Kidney epithelial cell (primary cell): ENCODE data around the gene SLC27A6. TPM values are rescaled to one million over a fixed set of nuclear protein-coding genes. Genes with fewer than 3 reads are reported as not detected.

Experiments used
- DNase-seq: peaks from one replicate; pipeline ENCODE4 v3.0.0-alpha.2; 2010; ENCODE audit warnings: low read depth
- H3K27me3 ChIP-seq: 2 replicates; pipeline ENCODE4 v1.6.0; 2011; ENCODE audit warnings: low read length; ENCODE audit not compliant: control insufficient read depth, insufficient read depth
- H3K36me3 ChIP-seq: 2 replicates; pipeline ENCODE4 v1.5.1; 2011; ENCODE audit warnings: low read length; ENCODE audit not compliant: control insufficient read depth, insufficient read depth
- H3K4me3 ChIP-seq: 2 replicates; pipeline ENCODE4 v1.5.1; 2011; ENCODE audit warnings: low read depth, mild to moderate bottlenecking, control low read depth, low read length
- total RNA-seq: library from RNA; depleted of rRNA; stranded (reverse); fragments of >200 nt; gene quantifications from 2 replicates; pipeline ENCODE4 v1.2.3, GENCODE V29; 2015
- TF ChIP-seq, protein P1 (sequence below): IDR thresholded peaks from 2 replicates; pipeline ENCODE4 v1.5.1; 2011; ENCODE audit warnings: mild to moderate bottlenecking, moderate library complexity, low read length, control low read depth, inconsistent platforms; ENCODE audit not compliant: insufficient read depth, poor library complexity, severe bottlenecking

The SLC27A6 gene
- total RNA-seq, 1 donor from 2014 or later = 1.6 TPM

DNA sequence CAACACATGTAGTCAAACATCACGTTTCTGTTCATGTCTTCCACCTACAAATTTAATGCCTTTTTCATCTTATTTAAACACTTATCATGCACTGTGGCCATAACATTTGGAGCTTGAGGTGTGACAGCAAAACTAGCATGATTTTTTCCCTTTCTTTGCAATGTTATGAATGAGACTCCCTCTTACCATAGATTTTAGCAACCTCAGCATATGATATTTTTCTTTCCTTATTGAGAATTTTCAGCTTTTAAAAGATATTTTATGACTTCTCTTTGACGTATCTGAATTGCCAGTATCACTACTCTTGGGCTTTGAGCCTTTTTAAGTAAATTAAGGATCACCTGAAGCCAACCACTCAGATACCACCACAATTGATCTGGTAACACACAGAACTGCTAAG is 96.6 kb downstream of the SLC27A6 start:
- no peaks in the 10 kb centered on the region for H3K36me3 ChIP-seq
- H3K27me3 ChIP-seq = no peaks in the 10 kb centered on the region
- TF ChIP-seq, protein P1, sequence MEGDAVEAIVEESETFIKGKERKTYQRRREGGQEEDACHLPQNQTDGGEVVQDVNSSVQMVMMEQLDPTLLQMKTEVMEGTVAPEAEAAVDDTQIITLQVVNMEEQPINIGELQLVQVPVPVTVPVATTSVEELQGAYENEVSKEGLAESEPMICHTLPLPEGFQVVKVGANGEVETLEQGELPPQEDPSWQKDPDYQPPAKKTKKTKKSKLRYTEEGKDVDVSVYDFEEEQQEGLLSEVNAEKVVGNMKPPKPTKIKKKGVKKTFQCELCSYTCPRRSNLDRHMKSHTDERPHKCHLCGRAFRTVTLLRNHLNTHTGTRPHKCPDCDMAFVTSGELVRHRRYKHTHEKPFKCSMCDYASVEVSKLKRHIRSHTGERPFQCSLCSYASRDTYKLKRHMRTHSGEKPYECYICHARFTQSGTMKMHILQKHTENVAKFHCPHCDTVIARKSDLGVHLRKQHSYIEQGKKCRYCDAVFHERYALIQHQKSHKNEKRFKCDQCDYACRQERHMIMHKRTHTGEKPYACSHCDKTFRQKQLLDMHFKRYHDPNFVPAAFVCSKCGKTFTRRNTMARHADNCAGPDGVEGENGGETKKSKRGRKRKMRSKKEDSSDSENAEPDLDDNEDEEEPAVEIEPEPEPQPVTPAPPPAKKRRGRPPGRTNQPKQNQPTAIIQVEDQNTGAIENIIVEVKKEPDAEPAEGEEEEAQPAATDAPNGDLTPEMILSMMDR = no peak
- DNase-seq = no peak
- H3K4me3 ChIP-seq = no peak overlapping the region

DNA sequence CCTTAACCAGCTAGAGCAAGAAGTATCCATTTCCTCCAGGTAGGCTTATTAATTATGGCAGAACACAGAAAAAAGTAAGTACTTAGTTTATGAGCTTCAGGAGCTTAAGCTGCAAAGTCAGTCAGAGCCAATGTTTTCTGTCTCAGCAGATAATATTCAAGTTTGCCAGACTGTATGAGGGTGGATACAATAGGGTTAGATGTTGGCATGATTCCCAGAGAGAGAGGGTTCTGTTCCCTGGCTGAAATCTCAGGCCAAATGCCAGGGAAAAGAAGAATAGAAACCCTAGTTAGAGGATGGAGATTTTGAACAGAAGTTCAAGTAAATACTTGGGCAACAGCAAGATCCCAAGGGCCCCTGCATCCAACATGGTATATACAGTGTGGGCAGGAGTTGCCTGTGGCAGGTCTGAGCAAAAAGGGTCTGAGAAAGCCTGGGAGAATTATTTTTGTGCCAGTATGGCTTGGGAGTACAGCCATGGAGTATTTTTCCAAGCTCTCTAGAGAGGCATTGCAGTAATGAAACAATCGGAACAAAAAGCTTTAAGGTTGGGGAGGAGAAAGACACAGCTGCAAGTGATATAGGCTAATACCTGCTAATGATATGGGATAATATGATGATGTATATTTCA is 98.3 kb downstream of the SLC27A6 start:
- no peaks in the 10 kb centered on the region for H3K27me3 ChIP-seq
- no peak for DNase-seq
- H3K4me3 ChIP-seq = no peak overlapping the region
- no peaks in the 10 kb centered on the region for H3K36me3 ChIP-seq
- TF ChIP-seq, protein P1 = no peak

DNA sequence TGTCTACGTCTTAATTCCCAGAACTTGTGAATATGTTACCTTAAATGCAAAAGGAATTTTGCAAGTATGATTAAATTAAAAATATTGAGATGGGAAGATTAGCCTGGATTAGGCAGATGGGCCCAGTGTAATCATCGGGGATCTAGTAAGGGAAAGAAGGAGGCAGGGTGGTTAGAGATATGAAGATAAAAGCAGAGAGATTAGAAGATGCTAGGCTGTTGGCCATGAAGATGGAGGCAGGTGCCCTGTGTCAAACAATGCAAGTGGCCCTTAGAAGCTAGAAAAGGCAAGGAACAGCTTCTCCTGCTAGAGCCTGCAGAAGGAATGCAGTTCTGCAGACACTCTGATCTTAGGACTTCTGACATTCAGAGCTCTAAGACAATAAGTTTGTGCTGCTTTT is 100.4 kb downstream of the SLC27A6 start:
- Histone ChIP-seq H3K4me3 (no peak overlapping the region), H3K27me3 (no peaks in the 10 kb centered on the region), H3K36me3 (no peaks in the 10 kb centered on the region)
- TF ChIP-seq, protein P1 = no peak
- DNase-seq = no peak

DNA sequence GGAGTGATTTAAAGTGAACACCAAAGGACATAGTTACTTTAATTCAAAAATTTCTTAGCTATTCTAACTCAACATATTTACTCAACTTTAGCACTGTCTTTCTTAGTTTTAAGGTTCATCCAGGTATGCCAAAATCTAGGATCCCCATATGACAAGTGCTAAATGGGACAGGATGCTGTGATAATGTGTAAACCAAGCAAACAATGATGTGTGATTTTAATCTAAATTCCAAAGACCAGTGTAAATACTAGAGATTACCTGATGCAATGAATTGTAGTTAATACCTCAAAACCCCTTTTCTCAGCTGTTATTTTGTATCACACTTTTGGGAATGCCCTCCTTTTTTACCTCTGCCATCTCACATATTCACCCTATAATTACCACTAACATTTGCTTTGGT is 102.5 kb downstream of the SLC27A6 start:
- TF ChIP-seq, protein P1 = no peak
- DNase-seq = no peak
- Histone ChIP-seq H3K27me3 (no peaks in the 10 kb centered on the region), H3K36me3 (no peaks in the 10 kb centered on the region), H3K4me3 (no peak overlapping the region)

DNA sequence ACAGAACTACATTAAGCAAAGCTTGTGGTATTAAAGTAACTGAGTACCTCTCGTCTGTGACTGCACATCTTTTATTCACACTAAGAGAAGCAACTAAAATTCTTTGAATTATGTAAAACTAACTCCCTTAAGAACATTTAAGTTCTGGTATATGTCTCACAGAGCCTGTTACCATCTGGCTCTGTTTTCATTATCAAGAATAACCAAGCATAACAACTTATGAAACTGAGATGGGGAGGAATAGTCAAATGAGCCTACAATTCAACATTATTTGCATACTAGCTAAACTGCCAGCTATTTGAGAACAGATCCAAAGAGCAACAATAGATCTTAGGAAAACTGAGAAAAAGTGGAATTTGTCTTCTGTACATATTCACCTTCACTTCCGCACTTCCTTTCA is 104.0 kb downstream of the SLC27A6 start:
- no peak overlapping the region for H3K4me3 ChIP-seq
- no peaks in the 10 kb centered on the region for H3K27me3 ChIP-seq
- no peaks in the 10 kb centered on the region for H3K36me3 ChIP-seq
- TF ChIP-seq, protein P1 = no peak
- DNase-seq = no peak

DNA sequence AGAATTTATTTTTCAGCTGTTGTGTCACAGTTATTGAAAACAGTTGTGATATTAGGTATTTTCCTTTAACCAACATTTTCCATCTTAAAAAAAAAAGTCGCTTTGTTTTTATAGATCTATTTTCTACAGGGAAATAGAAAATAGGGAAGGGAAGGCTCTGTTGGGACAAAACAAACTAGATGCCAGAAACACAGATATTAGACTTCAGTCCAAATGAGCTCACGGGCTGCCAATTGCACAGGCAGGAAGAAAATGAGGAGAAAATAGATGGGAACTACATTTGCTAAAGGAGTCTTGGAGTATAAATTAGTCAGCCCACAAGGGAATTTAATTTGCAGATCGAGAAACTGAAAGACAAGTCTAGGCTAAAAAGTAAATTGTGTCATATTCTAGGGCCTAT is 107.8 kb downstream of the SLC27A6 start:
- H3K36me3 ChIP-seq = no peaks in the 10 kb centered on the region
- H3K27me3 ChIP-seq = no peaks in the 10 kb centered on the region
- H3K4me3 ChIP-seq = no peak overlapping the region
- TF ChIP-seq, protein P1 = no peak
- DNase-seq = no peak
